Measurements from ENCODE around the gene ZNF268.
A peak's percentile ranks its signal among the peaks of the same experiment; 100 is the strongest.

The ZNF268 gene

DNA sequence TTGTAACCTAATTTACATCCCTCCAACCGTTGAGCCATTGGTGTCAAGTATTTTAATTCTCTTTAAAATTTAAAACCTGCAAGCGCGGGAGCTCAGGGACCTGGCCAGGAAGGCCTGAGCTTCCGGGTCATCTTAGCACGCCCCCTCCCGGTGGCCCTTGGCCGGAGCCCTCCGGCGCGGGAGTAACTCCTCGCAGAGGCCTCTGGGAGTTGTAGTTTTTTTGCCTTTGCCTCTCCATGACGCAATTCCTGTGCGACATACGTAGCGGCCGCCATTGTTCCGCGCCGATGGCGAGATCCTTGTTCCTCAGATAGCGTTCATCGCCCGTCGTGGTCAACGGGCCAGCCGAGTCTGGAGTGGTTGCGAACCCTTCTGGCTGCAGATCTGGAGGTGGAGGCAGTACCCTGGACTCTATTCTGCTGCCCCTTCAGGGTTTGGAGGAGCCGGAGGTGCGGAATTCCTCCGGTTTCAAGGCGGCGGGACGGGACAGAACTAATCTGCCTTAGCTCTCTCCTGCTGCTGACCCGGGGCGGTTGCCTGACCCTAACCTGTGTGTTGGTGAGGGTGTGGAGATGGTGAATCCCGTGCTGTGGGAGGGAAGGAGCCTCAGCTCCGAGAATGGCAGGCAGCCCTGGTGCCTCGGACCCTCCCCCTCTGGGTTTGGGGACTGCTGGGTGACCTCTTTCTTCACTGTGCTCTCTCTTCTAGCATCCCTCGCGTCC is at the start of gene ZNF268:
ZNF268 (plus strand) TSS at position 258 of the 722 bp plus-strand sequence. CDS start 503 bp downstream, outside the sequence.
- H3K27me3 Mint-ChIP-seq: no peaks in the 10 kb centered on the region
- peaks cover 60% of the 10 kb centered on the region for H3K9me3 Mint-ChIP-seq
- H3K27ac Mint-ChIP-seq: peak within 1 kb of the TSS; percentile 93
- DNase-seq: peak; percentile 91
- H3K36me3 Mint-ChIP-seq (ENCODE audit: low read depth): peaks cover 74% of the 10 kb centered on the region
- H3K4me1 Mint-ChIP-seq (ENCODE audit: low read depth): peaks cover 27% of the 10 kb centered on the region
- H3K4me3 Mint-ChIP-seq: peak within 1 kb of the TSS; percentile 93

DNA sequence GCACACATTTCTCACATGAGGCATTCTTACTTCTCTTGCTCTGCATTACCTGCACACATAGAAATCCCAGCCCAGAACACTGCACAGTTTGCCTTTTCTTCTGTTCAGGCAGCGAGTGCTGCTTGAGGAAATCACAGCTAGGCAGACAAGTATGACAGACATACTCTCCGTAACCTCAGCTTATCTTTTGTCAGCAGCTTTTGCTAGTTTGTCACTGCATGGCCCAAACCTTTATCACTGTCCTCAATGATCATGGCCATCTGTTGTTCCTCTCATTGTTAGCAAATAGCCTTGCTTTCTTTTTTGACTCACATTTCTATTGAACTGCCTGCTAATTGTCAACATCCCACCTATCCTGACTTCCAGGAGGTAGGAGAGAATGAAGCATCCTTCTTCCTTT is 45.5 kb upstream of the ZNF268 start:
- H3K27ac Mint-ChIP-seq: no peak overlapping the region
- peaks cover 99% of the 10 kb centered on the region for H3K36me3 Mint-ChIP-seq (ENCODE audit: low read depth)
- peaks cover 64% of the 10 kb centered on the region for H3K9me3 Mint-ChIP-seq

DNA sequence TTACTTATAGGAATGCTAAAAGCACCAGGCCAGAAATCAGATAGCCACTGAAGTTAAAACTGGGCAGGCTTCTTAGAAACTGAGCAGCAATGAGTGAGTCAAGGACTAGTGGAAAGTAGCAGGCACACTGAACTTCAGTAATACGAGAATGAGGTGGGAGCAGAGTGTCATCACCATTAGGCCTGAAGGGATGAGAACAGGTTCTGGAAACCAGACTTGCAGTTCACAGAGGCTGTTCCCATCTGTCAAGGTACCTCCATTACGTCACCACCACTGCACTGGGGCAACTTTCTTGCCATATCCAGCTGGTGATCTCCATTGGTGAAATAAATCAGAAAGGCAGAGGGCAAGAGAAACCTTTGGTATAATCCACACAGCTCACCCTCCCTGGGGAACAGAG is 35.3 kb upstream of the ZNF268 start:
- no peak for DNase-seq
- Mint-ChIP-seq H3K27ac (no peak overlapping the region), H3K4me3 (no peak overlapping the region), H3K36me3 (ENCODE audit: low read depth) (peaks cover 95% of the 10 kb centered on the region), H3K9me3 (peaks cover 59% of the 10 kb centered on the region), H3K27me3 (no peaks in the 10 kb centered on the region), H3K4me1 (ENCODE audit: low read depth) (no peaks in the 10 kb centered on the region)

More for the DNA sequence above, 45.5 kb upstream of the ZNF268 start:
- H3K4me3 Mint-ChIP-seq: no peak overlapping the region
- H3K27me3 Mint-ChIP-seq: no peaks in the 10 kb centered on the region
- no peak for DNase-seq
- H3K4me1 Mint-ChIP-seq (ENCODE audit: low read depth): peaks cover 10% of the 10 kb centered on the region

DNA sequence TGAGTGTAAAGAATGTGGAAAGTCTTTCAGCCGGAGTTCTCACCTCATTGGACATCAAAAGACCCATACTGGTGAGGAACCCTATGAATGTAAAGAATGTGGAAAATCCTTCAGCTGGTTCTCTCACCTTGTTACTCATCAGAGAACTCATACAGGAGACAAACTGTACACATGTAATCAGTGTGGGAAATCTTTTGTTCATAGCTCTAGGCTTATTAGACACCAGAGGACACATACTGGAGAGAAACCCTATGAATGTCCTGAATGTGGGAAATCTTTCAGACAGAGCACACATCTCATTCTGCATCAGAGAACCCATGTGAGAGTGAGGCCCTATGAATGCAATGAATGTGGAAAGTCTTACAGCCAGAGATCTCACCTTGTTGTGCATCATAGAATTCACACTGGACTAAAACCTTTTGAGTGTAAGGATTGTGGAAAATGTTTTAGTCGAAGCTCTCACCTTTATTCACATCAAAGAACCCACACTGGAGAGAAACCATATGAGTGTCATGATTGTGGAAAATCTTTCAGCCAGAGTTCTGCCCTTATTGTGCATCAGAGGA is 25.1 kb upstream of the ZNF268 start:
- Mint-ChIP-seq H3K27ac (no peak overlapping the region), H3K9me3 (peaks cover 80% of the 10 kb centered on the region), H3K4me1 (ENCODE audit: low read depth) (no peaks in the 10 kb centered on the region), H3K27me3 (no peaks in the 10 kb centered on the region), H3K36me3 (ENCODE audit: low read depth) (peaks cover 89% of the 10 kb centered on the region), H3K4me3 (no peak overlapping the region)
- DNase-seq: no peak

DNA sequence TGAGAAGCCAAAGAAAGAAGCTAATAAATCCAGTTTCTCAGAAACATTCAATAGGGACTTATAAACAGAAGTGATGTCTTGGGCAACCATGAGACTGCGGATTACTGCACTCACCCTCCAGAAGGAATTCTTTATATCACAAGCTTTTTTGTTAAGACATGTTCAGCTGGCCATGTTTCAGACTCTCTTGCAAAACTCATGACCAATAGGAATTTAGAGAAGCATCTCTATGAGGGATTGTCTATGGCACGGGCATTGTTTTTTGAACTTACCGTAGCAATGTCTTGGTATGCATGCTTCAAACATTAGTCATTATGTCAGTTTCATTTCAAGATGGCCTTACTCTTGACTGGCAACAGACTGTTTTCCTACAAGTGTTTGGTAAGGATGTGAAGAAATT is 15.5 kb upstream of the ZNF268 start:
- Mint-ChIP-seq H3K27ac (no peak overlapping the region), H3K9me3 (peaks cover 50% of the 10 kb centered on the region), H3K4me3 (no peak overlapping the region), H3K4me1 (ENCODE audit: low read depth) (no peaks in the 10 kb centered on the region), H3K36me3 (ENCODE audit: low read depth) (peaks cover 26% of the 10 kb centered on the region), H3K27me3 (no peaks in the 10 kb centered on the region)
- DNase-seq: no peak

DNA sequence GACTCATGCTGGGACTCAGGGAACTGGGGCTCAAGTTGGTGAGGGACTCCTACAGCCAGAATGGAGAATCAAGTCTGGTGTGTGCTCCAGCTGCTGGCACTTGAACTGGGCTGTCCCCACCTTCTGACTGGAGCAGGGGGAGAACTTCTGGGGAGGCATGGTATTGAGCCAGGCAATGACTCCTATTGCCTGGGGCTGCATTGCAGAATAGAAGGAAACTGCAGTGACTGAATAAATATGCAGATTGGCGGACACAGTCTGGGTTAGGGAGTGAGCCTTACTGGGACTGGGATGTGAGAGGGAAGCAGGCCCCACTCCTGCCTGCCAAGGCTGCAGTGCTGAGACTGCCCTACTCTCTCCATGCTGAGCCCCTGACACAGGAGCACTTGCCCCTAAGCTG is 8.8 kb upstream of the ZNF268 start:
- H3K36me3 Mint-ChIP-seq (ENCODE audit: low read depth): peaks cover 39% of the 10 kb centered on the region
- peaks cover 58% of the 10 kb centered on the region for H3K9me3 Mint-ChIP-seq
- no peak overlapping the region for H3K27ac Mint-ChIP-seq
- H3K4me3 Mint-ChIP-seq: no peak overlapping the region
- H3K27me3 Mint-ChIP-seq: no peaks in the 10 kb centered on the region
- DNase-seq: no peak
- no peaks in the 10 kb centered on the region for H3K4me1 Mint-ChIP-seq (ENCODE audit: low read depth)

DNA sequence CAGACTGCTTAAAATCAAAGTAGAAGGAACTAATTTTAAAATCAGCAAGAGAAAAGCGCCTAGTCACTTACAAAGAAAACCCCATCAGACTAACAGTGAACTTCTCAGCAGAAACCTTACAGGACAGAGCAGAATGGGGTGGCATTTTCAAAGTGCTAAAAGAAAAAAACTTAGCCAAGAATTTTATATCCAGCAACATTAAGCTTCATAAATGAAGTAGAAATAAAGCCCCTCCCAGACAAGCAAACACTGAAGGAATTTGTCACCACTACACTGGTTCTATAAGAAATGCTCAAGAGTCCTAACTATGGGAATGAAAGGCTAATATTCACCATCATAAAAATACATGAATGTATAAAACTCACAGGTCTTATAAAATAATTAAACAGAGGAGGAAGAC is 6.4 kb upstream of the ZNF268 start:
- H3K9me3 Mint-ChIP-seq: peaks cover 57% of the 10 kb centered on the region
- H3K4me1 Mint-ChIP-seq (ENCODE audit: low read depth): no peaks in the 10 kb centered on the region
- H3K27ac Mint-ChIP-seq: no peak overlapping the region
- no peak overlapping the region for H3K4me3 Mint-ChIP-seq
- no peaks in the 10 kb centered on the region for H3K27me3 Mint-ChIP-seq
- H3K36me3 Mint-ChIP-seq (ENCODE audit: low read depth): peaks cover 34% of the 10 kb centered on the region
- no peak for DNase-seq

DNA sequence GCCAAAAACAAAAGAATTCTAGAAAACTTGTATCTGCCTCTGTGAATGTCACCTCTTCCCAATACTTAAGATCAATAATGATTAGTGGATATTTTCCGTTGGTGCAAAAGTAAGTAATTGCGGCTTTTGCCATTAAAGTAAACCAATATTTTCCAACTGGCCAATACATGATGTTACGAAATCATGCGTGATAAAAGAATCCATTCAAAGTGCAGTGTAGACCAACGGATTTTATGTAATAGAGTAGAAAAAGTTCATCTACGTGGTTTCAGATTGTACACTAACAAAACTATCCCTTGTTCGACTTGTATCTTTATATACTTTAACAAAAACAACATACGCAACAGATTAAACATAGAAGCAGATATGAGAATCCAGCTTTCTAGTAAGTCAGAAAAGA is 626 bp upstream of the ZNF268 start:
- Mint-ChIP-seq H3K4me1 (ENCODE audit: low read depth) (peaks cover 25% of the 10 kb centered on the region), H3K27me3 (no peaks in the 10 kb centered on the region), H3K9me3 (peaks cover 62% of the 10 kb centered on the region), H3K27ac (no peak overlapping the region), H3K36me3 (ENCODE audit: low read depth) (peaks cover 71% of the 10 kb centered on the region), H3K4me3 (peak overlapping the region; percentile 25)
- no peak for DNase-seq

DNA sequence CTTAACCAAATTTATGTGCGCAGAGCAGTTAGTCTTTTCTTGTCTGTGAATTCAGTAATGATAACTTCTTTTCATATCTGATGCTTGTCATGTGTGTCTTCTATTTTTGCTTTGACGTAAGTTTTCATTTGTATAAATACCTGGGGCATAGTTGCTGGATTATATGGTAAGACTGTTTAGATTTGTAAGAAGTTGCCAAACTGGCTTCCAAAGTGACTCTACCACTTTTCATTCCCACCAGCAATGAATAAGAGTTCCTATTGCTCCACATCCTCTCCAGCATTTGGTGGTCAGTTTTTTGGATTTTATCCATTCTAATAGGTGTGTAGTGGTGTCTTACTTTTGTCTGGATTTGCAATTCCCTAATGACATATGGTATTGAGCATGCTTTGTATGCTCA is 8.9 kb downstream of the ZNF268 start:
- Mint-ChIP-seq H3K4me3 (no peak overlapping the region), H3K4me1 (ENCODE audit: low read depth) (peaks cover 7% of the 10 kb centered on the region), H3K27ac (no peak overlapping the region), H3K27me3 (no peaks in the 10 kb centered on the region), H3K36me3 (ENCODE audit: low read depth) (peaks cover 100% of the 10 kb centered on the region), H3K9me3 (peaks cover 76% of the 10 kb centered on the region)
- no peak for DNase-seq

DNA sequence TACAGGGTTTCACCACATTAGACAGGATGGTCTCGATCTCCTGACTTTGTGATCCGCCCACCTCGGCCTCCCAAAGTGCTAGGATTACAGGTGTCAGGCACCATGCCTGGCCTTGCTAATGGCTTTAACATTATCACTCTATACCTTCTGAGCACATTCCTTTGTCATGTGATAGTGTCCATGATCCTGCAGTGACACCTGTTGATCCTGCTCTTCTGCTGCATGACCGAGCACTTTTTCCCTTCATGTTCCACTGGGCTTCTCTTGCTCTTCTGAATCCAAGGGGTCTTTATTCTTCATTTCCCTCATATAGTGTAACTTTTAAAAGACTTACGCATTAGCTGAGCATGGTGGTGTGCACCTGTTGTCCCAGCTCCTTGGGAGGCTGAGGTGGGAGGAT is 11.6 kb downstream of the ZNF268 start:
- Mint-ChIP-seq H3K36me3 (ENCODE audit: low read depth) (peaks cover 94% of the 10 kb centered on the region), H3K4me3 (no peak overlapping the region), H3K27ac (no peak overlapping the region), H3K27me3 (no peaks in the 10 kb centered on the region), H3K4me1 (ENCODE audit: low read depth) (no peaks in the 10 kb centered on the region), H3K9me3 (peaks cover 64% of the 10 kb centered on the region)
- DNase-seq: no peak

DNA sequence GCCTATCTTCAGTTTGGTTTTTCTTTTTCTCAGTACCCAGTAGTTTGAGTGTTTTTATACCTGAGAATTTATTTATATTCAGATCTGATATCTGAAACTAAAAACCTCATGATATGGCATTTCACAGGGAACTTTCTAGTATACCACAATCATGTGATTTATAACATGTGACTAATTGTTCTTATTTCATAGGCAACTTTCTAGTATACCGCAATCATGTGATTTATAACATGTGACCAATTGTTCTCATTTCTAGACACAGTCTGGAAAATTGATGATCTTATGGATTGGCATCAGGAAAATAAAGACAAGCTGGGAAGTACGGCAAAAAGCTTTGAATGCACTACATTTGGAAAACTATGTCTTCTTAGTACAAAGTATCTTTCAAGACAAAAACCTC is 20.6 kb downstream of the ZNF268 start:
- DNase-seq: no peak
- H3K4me1 Mint-ChIP-seq (ENCODE audit: low read depth): no peaks in the 10 kb centered on the region
- peaks cover 53% of the 10 kb centered on the region for H3K9me3 Mint-ChIP-seq
- no peak overlapping the region for H3K4me3 Mint-ChIP-seq
- H3K27ac Mint-ChIP-seq: no peak overlapping the region
- H3K36me3 Mint-ChIP-seq (ENCODE audit: low read depth): peaks cover 85% of the 10 kb centered on the region
- H3K27me3 Mint-ChIP-seq: no peaks in the 10 kb centered on the region

DNA sequence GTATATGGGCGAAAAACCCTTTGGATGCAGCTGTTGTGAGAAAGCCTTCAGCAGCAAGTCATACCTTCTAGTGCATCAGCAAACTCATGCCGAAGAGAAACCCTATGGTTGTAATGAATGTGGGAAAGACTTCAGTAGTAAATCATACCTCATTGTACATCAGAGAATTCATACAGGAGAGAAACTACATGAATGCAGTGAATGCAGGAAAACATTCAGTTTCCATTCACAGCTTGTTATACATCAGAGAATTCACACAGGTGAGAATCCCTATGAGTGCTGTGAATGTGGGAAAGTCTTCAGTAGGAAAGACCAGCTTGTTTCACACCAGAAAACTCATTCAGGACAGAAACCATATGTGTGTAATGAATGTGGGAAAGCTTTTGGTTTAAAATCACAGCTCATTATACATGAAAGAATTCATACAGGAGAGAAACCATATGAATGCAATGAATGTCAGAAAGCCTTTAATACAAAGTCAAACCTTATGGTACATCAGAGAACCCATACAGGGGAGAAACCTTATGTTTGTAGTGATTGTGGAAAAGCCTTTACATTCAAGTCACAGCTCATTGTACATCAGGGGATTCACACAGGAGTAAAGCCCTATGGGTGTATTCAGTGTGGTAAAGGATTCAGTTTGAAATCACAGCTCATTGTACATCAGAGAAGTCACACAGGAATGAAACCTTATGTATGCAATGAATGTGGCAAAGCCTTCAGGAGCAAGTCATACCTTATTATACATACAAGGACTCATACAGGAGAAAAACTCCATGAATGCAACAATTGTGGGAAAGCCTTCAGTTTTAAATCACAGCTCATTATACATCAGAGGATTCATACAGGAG is 21.4 kb downstream of the ZNF268 start:
- Mint-ChIP-seq H3K9me3 (peaks cover 56% of the 10 kb centered on the region), H3K27ac (no peak overlapping the region), H3K36me3 (ENCODE audit: low read depth) (peaks cover 84% of the 10 kb centered on the region), H3K27me3 (no peaks in the 10 kb centered on the region), H3K4me3 (no peak overlapping the region), H3K4me1 (ENCODE audit: low read depth) (no peaks in the 10 kb centered on the region)
- no peak for DNase-seq

DNA sequence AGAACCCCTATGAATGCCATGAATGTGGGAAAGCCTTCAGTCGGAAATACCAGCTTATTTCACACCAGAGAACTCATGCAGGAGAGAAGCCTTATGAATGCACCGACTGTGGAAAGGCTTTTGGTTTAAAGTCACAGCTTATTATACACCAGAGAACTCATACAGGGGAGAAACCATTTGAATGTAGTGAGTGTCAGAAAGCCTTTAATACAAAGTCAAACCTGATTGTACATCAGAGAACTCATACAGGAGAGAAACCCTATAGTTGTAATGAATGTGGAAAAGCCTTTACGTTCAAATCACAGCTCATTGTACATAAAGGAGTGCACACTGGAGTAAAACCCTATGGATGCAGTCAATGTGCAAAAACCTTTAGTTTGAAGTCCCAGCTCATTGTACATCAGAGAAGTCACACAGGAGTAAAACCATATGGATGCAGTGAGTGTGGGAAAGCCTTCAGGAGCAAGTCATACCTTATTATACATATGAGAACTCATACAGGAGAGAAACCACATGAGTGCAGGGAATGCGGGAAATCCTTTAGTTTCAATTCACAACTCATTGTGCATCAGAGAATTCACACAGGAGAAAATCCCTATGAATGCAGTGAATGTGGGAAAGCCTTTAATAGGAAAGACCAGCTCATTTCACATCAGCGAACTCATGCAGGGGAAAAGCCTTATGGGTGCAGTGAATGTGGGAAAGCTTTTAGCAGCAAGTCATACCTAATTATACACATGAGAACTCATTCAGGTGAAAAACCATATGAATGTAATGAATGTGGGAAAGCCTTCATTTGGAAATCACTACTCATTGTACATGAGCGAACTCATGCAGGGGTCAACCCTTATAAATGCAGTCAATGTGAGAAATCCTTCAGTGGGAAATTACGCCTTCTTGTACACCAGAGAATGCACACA is 22.3 kb downstream of the ZNF268 start:
- DNase-seq: no peak
- peaks cover 58% of the 10 kb centered on the region for H3K9me3 Mint-ChIP-seq
- peaks cover 82% of the 10 kb centered on the region for H3K36me3 Mint-ChIP-seq (ENCODE audit: low read depth)
- no peaks in the 10 kb centered on the region for H3K4me1 Mint-ChIP-seq (ENCODE audit: low read depth)
- H3K4me3 Mint-ChIP-seq: no peak overlapping the region
- H3K27me3 Mint-ChIP-seq: no peaks in the 10 kb centered on the region
- no peak overlapping the region for H3K27ac Mint-ChIP-seq

DNA sequence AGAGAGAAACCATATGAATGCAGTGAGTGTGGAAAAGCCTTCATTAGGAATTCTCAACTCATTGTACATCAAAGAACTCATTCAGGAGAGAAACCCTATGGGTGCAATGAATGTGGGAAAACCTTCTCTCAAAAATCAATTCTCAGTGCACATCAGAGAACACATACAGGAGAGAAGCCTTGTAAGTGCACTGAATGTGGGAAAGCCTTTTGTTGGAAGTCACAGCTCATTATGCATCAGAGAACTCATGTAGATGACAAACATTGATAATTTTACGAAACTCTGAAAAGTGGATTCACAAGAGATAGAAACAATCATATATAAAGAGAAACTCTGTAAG is 22.9 kb downstream of the ZNF268 start:
- H3K4me1 Mint-ChIP-seq (ENCODE audit: low read depth): no peaks in the 10 kb centered on the region
- H3K9me3 Mint-ChIP-seq: peaks cover 59% of the 10 kb centered on the region
- no peak overlapping the region for H3K27ac Mint-ChIP-seq
- no peak for DNase-seq
- peaks cover 80% of the 10 kb centered on the region for H3K36me3 Mint-ChIP-seq (ENCODE audit: low read depth)
- no peaks in the 10 kb centered on the region for H3K27me3 Mint-ChIP-seq
- no peak overlapping the region for H3K4me3 Mint-ChIP-seq

Data from activated T-cell treated with anti-CD3 and anti-CD28 coated beads, Interleukin-2, amount 50 U/mL, for 24 hours (primary cell).